Heart left ventricle (tissue), 16 donors: Measurements from ENCODE around the gene ALKBH7. TPM values are rescaled to one million over a fixed set of nuclear protein-coding genes. Genes with fewer than 3 reads are reported as not detected.

Experiments
- ATAC-seq, 4 donors: fragments of 200-7000 bp; cut with Tn5 transposase; one replicate each; pipeline ENCODE4 v1.9.1; 2020 to 2022; ENCODE audit warnings: moderate library complexity in 4 of 4, mild to moderate bottlenecking in 3 of 4, moderate number of reproducible peaks in 1 of 4
- DNase-seq, 5 donors: peaks; one replicate each; pipeline ENCODE4 v3.0.0-alpha.2; 2020
- H3K27ac ChIP-seq, 12 donors: fragments of 200-600 bp; sonication (generic) in 4 of 12; one replicate each; pipeline versions ENCODE4 v1.5.0 to v1.8.0; 2016 to 2022; ENCODE audit warnings: mild to moderate bottlenecking in 2 of 12
- H3K27me3 ChIP-seq, 9 donors: fragments of 200-600 bp; sonication (generic) in 2 of 9; one replicate each; pipeline versions ENCODE4 v1.5.1 to v1.8.0; 2016 to 2022; ENCODE audit warnings: mild to moderate bottlenecking in 3 of 9
- H3K36me3 ChIP-seq, 9 donors: fragments of 200-600 bp; sonication (generic) in 2 of 9; one replicate each; pipeline versions ENCODE4 v1.5.0 to v1.8.0; 2018 to 2022; ENCODE audit warnings: mild to moderate bottlenecking in 2 of 9
- H3K4me1 ChIP-seq, 12 donors: fragments of 200-600 bp; sonication (generic) in 4 of 12; one replicate each; pipeline versions ENCODE4 v1.5.0 to v1.8.0; 2016 to 2022; ENCODE audit warnings: mild to moderate bottlenecking in 3 of 12
- H3K4me3 ChIP-seq, 12 donors: fragments of 200-600 bp; sonication (generic) in 4 of 12; one replicate each; pipeline versions ENCODE4 v1.5.0 to v1.8.0; 2017 to 2022; ENCODE audit warnings: mild to moderate bottlenecking in 9 of 12, moderate library complexity in 4 of 12
- H3K9me3 ChIP-seq, 12 donors: fragments of 200-600 bp; sonication (generic) in 4 of 12; one replicate each; pipeline versions ENCODE4 v1.5.0 to v1.8.0; 2016 to 2022; ENCODE audit warnings: mild to moderate bottlenecking in 1 of 12
- CTCF ChIP-seq, 12 donors: fragments of 200-600 bp; sonication (generic) in 4 of 12; IDR thresholded peaks; one replicate each; pipeline versions ENCODE4 v1.5.0 to v1.8.0; 2018 to 2022; ENCODE audit warnings: antibody characterized with exemption in 12 of 12, mild to moderate bottlenecking in 5 of 12
- POLR2A ChIP-seq, 2 donors: fragments of 450-650 bp; IDR thresholded peaks; one replicate each; pipeline ENCODE4 v1.6.1; 2017; ENCODE audit warnings: antibody characterized with exemption in 2 of 2, mild to moderate bottlenecking in 2 of 2, moderate library complexity in 2 of 2
- WGBS, 4 donors: extraction: QIAGEN DNeasy Blood & Tissue Kit in 2 of 4; methylation state at CpG; one replicate each; pipeline versions ENCODE4 v1.1.5 to v1.1.7; 2013 to 2018; 5-methylcytosine and 5-hydroxymethylcytosine counted together
- intact Hi-C, 10 donors: fragments of 100-400 bp; cut with DNase I; formaldehyde crosslinking; loops; one replicate each; pipeline versions ENCODE4 v1.11.1 to v1.14.2; 2022
- polyA plus RNA-seq, 2 donors: library from polyadenylated mRNA; stranded (reverse); fragments of 200-250 nt; gene quantifications; one replicate each; pipeline ENCODE4 v1.2.3, GENCODE V29; 2013
- total RNA-seq, 9 donors: library from RNA; depleted of rRNA in 2 of 9; stranded (reverse); fragments of >200 nt in 2 of 9; fragmentation: NEBNext Ultra II Directional in 3 of 9; extraction: Animal tissue kit (Norgen Biotek cat#: 25700) in 3 of 9; gene quantifications; one replicate each; pipeline versions ENCODE4 v1.1.0 to v1.2.4, GENCODE V29; 2016 to 2023
- donor health status: ischemic (EF 13 %, LVEDD 7.1; RV severe dilation, severe dysfunction).
- donor health status: healthy with polysubstance abuse.
- donor health status: DM: no; HTN: yes; CAD: no.
- donor health status: DM: no; HTN: no; CAD: no.
- donor health status: ischemic (EF 25% LVEDD 6.9; RV normal size, moderate dysfunction).
- donor health status: ischemic (EF 25% LVEDD 5.7; RV mildly dilated, moderate dysfunction).
- donor health status: healthy.
- donor health status: DM: yes; HTN: yes; CAD: no.
- donor health status: ischemic (EF 35%, LVEDD 5.7; RV mildly dilated, moderate dysfunction).
- donor health status: nonischemic (EF 11% LVEDD 7.7; RV severe dilation, severe dysfunction).
- donor health status: DM: yes; HTN: yes; CAD: no.
- donor health status: PGD.
- donor health status: ischemic (EF 29% LVEDD 5.4; RV normal size, mild dysfunction).
- donor health status: nonischemic (EF 23%, LVEDD 6.1; RV moderate dilation, normal function).

Gene ALKBH7
- total and polyA plus RNA-seq, 11 donors: 92.4 to 214 (median 141) TPM

GRCh38 chr19:6378041-6378440, 5.4 kb downstream of the ALKBH7 start:
- intact Hi-C loops: loop anchor here in 2 of 10 donors (10.0 kb wide), 2 partner anchors 367 to 473 kb away; partner anchors contain the start of genes NDUFA11 (in 1 of the 2) and VMAC (in 1 of the 2)
- TF ChIP-seq POLR2A (IDR thresholded peaks at IDR 0.05) (no peak), CTCF (IDR thresholded peaks at IDR 0.05) (no peak)
- no peak overlapping the region for H3K27ac ChIP-seq
- 51 to 72% (median 65%) methylated on average over 6 of the region's 6 CpGs for WGBS, 4 donors
- DNase-seq: no peak
- no peaks in the 10 kb centered on the region for H3K27me3 ChIP-seq
- peaks cover 0 to 7% (median 0%) of the 10 kb centered on the region in 12 donors for H3K9me3 ChIP-seq
- H3K4me3 ChIP-seq: no peak overlapping the region
- H3K36me3 ChIP-seq: peaks cover 3 to 63% (median 54%) of the 10 kb centered on the region in 9 donors
- peaks cover 0 to 15% (median 6%) of the 10 kb centered on the region in 12 donors for H3K4me1 ChIP-seq
- ATAC-seq: no peak

GRCh38 chr19:6378486-6378885, 5.9 kb downstream of the ALKBH7 start:
- Histone ChIP-seq H3K4me3 (no peak overlapping the region), H3K4me1 (peaks cover 0 to 14% (median 6%) of the 10 kb centered on the region in 12 donors), H3K27ac (no peak overlapping the region), H3K36me3 (peaks cover 3 to 67% (median 58%) of the 10 kb centered on the region in 9 donors), H3K27me3 (no peaks in the 10 kb centered on the region), H3K9me3 (peaks cover 0 to 7% (median 0%) of the 10 kb centered on the region in 12 donors)
- 90 to 95% (median 92%) methylated on average over 9 of the region's 9 CpGs for WGBS, 4 donors
- DNase-seq (no peak), ATAC-seq (no peak)
- TF ChIP-seq CTCF (IDR thresholded peaks at IDR 0.05) (no peak), POLR2A (IDR thresholded peaks at IDR 0.05) (no peak)
- intact Hi-C loops: loop anchor here in 2 of 10 donors (10.0 kb wide), 2 partner anchors 366 to 474 kb away; partner anchors contain the start of genes NDUFA11 (in 1 of the 2) and VMAC (in 1 of the 2)

- WGBS, 4 donors: 82 to 100% (median 91%) methylated on average over 3 of the region's 3 CpGs
- H3K27me3 ChIP-seq: no peaks in the 10 kb centered on the region
- ATAC-seq (no peak), DNase-seq (no peak)
- H3K36me3 ChIP-seq: peaks cover 3 to 71% (median 66%) of the 10 kb centered on the region in 9 donors
- intact Hi-C loops: loop anchor here in 2 of 10 donors (10.0 kb wide), 2 partner anchors 365 to 475 kb away; partner anchors contain the start of genes NDUFA11 (in 1 of the 2) and VMAC (in 1 of the 2)
- peaks cover 0 to 7% (median 0%) of the 10 kb centered on the region in 12 donors for H3K9me3 ChIP-seq
- no peak for TF ChIP-seq POLR2A (IDR thresholded peaks at IDR 0.05)
- TF ChIP-seq CTCF (IDR thresholded peaks at IDR 0.05): no peak
- no peak overlapping the region for H3K4me3 ChIP-seq
- H3K4me1 ChIP-seq: peaks cover 0 to 5% (median 0%) of the 10 kb centered on the region in 12 donors
- H3K27ac ChIP-seq: no peak overlapping the region
These were observed 7.2 kb downstream of the ALKBH7 start for GRCh38 chr19:6379744-6380143.

- DNase-seq: no peak
- no peak overlapping the region for H3K27ac ChIP-seq
- no peak overlapping the region for H3K4me3 ChIP-seq
- WGBS, 4 donors: 96 to 98% (median 97%) methylated on average over 40 of the region's 40 CpGs
- intact Hi-C loops: no loop called here
- peaks cover 0 to 2% (median 0%) of the 10 kb centered on the region in 12 donors for H3K4me1 ChIP-seq
- no peaks in the 10 kb centered on the region for H3K27me3 ChIP-seq
- no peak for ATAC-seq
- peaks cover 0 to 7% (median 0%) of the 10 kb centered on the region in 12 donors for H3K9me3 ChIP-seq
- H3K36me3 ChIP-seq: peaks cover 3 to 82% (median 70%) of the 10 kb centered on the region in 9 donors
- TF ChIP-seq POLR2A (IDR thresholded peaks at IDR 0.05): no peak
- TF ChIP-seq CTCF (IDR thresholded peaks at IDR 0.05): no peak
These were observed 8.6 kb downstream of the ALKBH7 start for GRCh38 chr19:6381030-6381750.
